Neural progenitor cell (in vitro differentiated cells): ENCODE results near the gene ZSWIM2. TPM values are rescaled to one million over a fixed set of nuclear protein-coding genes. Genes with fewer than 3 reads are reported as not detected.

Experiments used
- DNase-seq: peaks from one replicate; pipeline ENCODE4 v3.0.0-alpha.2; 2016; ENCODE audit warnings: low spot score
- H2AFZ ChIP-seq: fragments of 200-600 bp; sonication (generic); replicated peaks from 2 replicates; pipeline ENCODE4 v1.6.1; 2016; ENCODE audit warnings: antibody characterized with exemption
- H3F3A ChIP-seq: fragments of 200-600 bp; sonication (generic); 2 replicates; pipeline ENCODE4 v1.6.1; 2016; ENCODE audit warnings: antibody characterized with exemption, low read depth
- H3K27ac ChIP-seq: fragments of 200-600 bp; sonication (generic); 2 replicates; pipeline ENCODE4 v1.5.1; 2016; ENCODE audit warnings: mild to moderate bottlenecking
- H3K27me3 ChIP-seq: fragments of 200-600 bp; sonication (generic); 2 replicates; pipeline ENCODE4 v1.6.1; 2016; ENCODE audit warnings: mild to moderate bottlenecking, moderate library complexity
- H3K36me3 ChIP-seq: fragments of 200-600 bp; sonication (generic); 2 replicates; pipeline ENCODE4 v1.5.1; 2016
- H3K4me1 ChIP-seq: fragments of 200-600 bp; sonication (generic); 2 replicates; pipeline ENCODE4 v1.6.1; 2016; ENCODE audit warnings: mixed run types
- H3K4me2 ChIP-seq: fragments of 200-600 bp; sonication (generic); 2 replicates; pipeline ENCODE4 v1.6.1; 2016
- H3K4me3 ChIP-seq: fragments of 200-600 bp; sonication (generic); 2 replicates; pipeline ENCODE4 v1.5.1; 2016
- H3K79me2 ChIP-seq: fragments of 200-600 bp; sonication (generic); 2 replicates; pipeline ENCODE4 v1.6.1; 2016; ENCODE audit warnings: low read depth
- H3K9ac ChIP-seq: fragments of 200-600 bp; sonication (generic); 2 replicates; pipeline ENCODE4 v1.6.1; 2016
- H3K9me3 ChIP-seq: fragments of 200-600 bp; sonication (generic); 2 replicates; pipeline ENCODE4 v1.5.1; 2016; ENCODE audit warnings: low read depth
- H4K20me1 ChIP-seq: fragments of 200-600 bp; sonication (generic); 2 replicates; pipeline ENCODE4 v1.6.1; 2016; ENCODE audit warnings: low read depth
- H3K27ac Mint-ChIP-seq: 3 replicates; pipeline ENCODE4 v1.8.0; 2021; ENCODE audit warnings: mixed read lengths
- H3K27me3 Mint-ChIP-seq: 2 replicates; pipeline ENCODE4 v1.8.0; 2022; ENCODE audit warnings: low read depth, mild to moderate bottlenecking, inconsistent platforms, moderate library complexity, mixed read lengths; ENCODE audit not compliant: insufficient read depth
- H3K36me3 Mint-ChIP-seq: 3 replicates; pipeline ENCODE4 v1.8.0; 2021; ENCODE audit warnings: mixed read lengths
- H3K4me1 Mint-ChIP-seq: 3 replicates; pipeline ENCODE4 v1.8.0; 2021; ENCODE audit warnings: mixed read lengths
- H3K4me3 Mint-ChIP-seq: 3 replicates; pipeline ENCODE4 v1.8.0; 2021; ENCODE audit warnings: mild to moderate bottlenecking, moderate library complexity, mixed read lengths
- H3K9me3 Mint-ChIP-seq: 3 replicates; pipeline ENCODE4 v1.8.0; 2020; ENCODE audit warnings: mixed read lengths
- CTCF ChIP-seq: fragments of 200-600 bp; sonication (generic); IDR thresholded peaks from 2 replicates; pipeline ENCODE4 v1.5.1; 2017; ENCODE audit warnings: antibody characterized with exemption, mild to moderate bottlenecking
- EZH2 ChIP-seq: fragments of 200-600 bp; sonication (generic); IDR thresholded peaks from 2 replicates; pipeline ENCODE4 v1.6.1; 2017; ENCODE audit warnings: antibody characterized with exemption, mild to moderate bottlenecking, moderate library complexity
- EZH2phosphoT487 ChIP-seq: fragments of 200-600 bp; sonication (generic); IDR thresholded peaks from 2 replicates; pipeline ENCODE4 v1.6.1; 2017; ENCODE audit warnings: antibody characterized with exemption
- total RNA-seq: library from RNA; depleted of rRNA; stranded (reverse); fragments of >200 nt; gene quantifications from 2 replicates; pipeline ENCODE4 v1.2.3, GENCODE V29; 2015; ENCODE audit warnings: low replicate concordance

ZSWIM2 gene
- total RNA-seq, 1 donor from 2014 or later: 0.39 TPM

- Mint-ChIP-seq H3K4me3 (no peak overlapping the region), H3K27me3 (peaks cover under 1% of the 10 kb centered on the region), H3K27ac (no peak overlapping the region), H3K36me3 (no peaks in the 10 kb centered on the region), H3K9me3 (no peaks in the 10 kb centered on the region), H3K4me1 (no peaks in the 10 kb centered on the region)
- Histone ChIP-seq H3K27me3 (no peaks in the 10 kb centered on the region), H3K4me1 (no peaks in the 10 kb centered on the region), H4K20me1 (no peaks in the 10 kb centered on the region), H3K36me3 (no peaks in the 10 kb centered on the region), H3K9me3 (no peaks in the 10 kb centered on the region), H3F3A (no peaks in the 10 kb centered on the region), H3K9ac (no peak overlapping the region), H3K27ac (no peak overlapping the region), H2AFZ (no peak overlapping the region), H3K4me2 (no peak overlapping the region), H3K79me2 (no peaks in the 10 kb centered on the region), H3K4me3 (no peak overlapping the region)
- TF ChIP-seq CTCF (no peak), EZH2 (no peak), EZH2phosphoT487 (no peak)
- DNase-seq: no peak
Measured at GRCh38 chr2:186827862-186828492, 21.0 kb downstream of the ZSWIM2 start.

- TF ChIP-seq EZH2 (no peak), CTCF (no peak)
- H4K20me1 ChIP-seq: no peaks in the 10 kb centered on the region
- no peak overlapping the region for H3K4me3 ChIP-seq
- no peak for DNase-seq
- Mint-ChIP-seq H3K4me3 (no peak overlapping the region), H3K9me3 (no peaks in the 10 kb centered on the region), H3K27ac (no peak overlapping the region), H3K36me3 (no peaks in the 10 kb centered on the region), H3K27me3 (no peaks in the 10 kb centered on the region), H3K4me1 (no peaks in the 10 kb centered on the region)
- H3K4me1 ChIP-seq: no peaks in the 10 kb centered on the region
- H3K27me3 ChIP-seq: no peaks in the 10 kb centered on the region
- H3K9me3 ChIP-seq: no peaks in the 10 kb centered on the region
- no peak overlapping the region for H3K27ac ChIP-seq
- H2AFZ ChIP-seq: no peak overlapping the region
- H3K36me3 ChIP-seq: no peaks in the 10 kb centered on the region
- no peaks in the 10 kb centered on the region for H3F3A ChIP-seq
- H3K79me2 ChIP-seq: no peaks in the 10 kb centered on the region
- H3K4me2 ChIP-seq: no peak overlapping the region
- no peak overlapping the region for H3K9ac ChIP-seq
Measured at GRCh38 chr2:186827411-186827810, 21.6 kb downstream of the ZSWIM2 start.

- Histone ChIP-seq H3K36me3 (no peaks in the 10 kb centered on the region), H3K4me1 (no peaks in the 10 kb centered on the region), H3K4me3 (no peak overlapping the region), H3K27ac (no peak overlapping the region), H4K20me1 (no peaks in the 10 kb centered on the region), H3K9ac (no peak overlapping the region), H3K79me2 (no peaks in the 10 kb centered on the region), H3K9me3 (no peaks in the 10 kb centered on the region), H3K27me3 (no peaks in the 10 kb centered on the region), H3K4me2 (no peak overlapping the region), H2AFZ (no peak overlapping the region), H3F3A (no peaks in the 10 kb centered on the region)
- Mint-ChIP-seq H3K9me3 (no peaks in the 10 kb centered on the region), H3K4me1 (no peaks in the 10 kb centered on the region), H3K27me3 (no peaks in the 10 kb centered on the region), H3K4me3 (no peak overlapping the region), H3K27ac (no peak overlapping the region), H3K36me3 (no peaks in the 10 kb centered on the region)
- no peak for DNase-seq
- TF ChIP-seq CTCF: no peak
- no peak for TF ChIP-seq EZH2
- no peak for TF ChIP-seq EZH2phosphoT487
Measured at GRCh38 chr2:186822323-186822722, 26.6 kb downstream of the ZSWIM2 start.
